HG02642 (cell line): ENCODE data around the gene RNF166.

Source experiments
- ATAC-seq: cut with Tn5 transposase; IDR thresholded peaks from one replicate; pipeline ENCODE4 v1.9.1; 2021; ENCODE audit warnings: mild to moderate bottlenecking; ENCODE audit not compliant: unreplicated experiment, poor library complexity

RNF166 gene, protein sequence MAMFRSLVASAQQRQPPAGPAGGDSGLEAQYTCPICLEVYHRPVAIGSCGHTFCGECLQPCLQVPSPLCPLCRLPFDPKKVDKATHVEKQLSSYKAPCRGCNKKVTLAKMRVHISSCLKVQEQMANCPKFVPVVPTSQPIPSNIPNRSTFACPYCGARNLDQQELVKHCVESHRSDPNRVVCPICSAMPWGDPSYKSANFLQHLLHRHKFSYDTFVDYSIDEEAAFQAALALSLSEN

DNA sequence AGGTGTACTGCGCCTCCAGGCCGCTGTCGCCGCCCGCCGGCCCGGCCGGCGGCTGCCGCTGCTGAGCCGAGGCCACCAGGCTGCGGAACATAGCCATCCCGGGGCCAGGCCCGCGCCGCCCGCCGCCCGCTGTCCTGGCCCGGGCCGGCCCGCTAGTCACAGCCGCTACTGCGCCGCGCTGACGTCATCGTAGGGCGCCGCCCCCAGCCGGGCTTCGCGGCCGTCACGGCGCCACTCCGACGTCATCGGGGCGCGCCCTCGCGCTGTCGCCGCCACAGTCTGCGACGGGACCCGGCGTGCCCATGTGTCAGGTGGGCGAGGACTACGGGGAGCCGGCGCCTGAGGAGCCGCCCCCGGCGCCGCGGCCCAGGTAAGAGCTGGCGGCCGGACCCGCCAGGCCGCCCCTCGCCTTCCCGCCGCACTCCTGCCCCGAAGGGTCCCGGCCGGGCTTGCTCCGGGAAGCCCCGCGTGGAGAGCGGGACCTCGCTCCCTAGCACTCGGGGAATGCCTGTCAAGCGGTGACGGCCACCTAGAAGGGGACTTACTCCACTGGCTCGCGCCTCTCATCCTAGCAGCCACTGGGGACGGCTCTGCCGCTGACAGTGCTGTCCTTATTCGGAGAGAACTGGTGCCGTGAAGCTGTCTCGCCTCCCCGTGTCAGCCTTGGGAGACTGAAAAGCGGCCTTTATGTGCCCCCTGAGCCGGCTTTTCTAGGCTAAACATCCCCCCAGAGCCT, at the start of gene RNF166, which contains the start of gene CTU2:
Gene RNF166, minus strand, starts transcription at position 180 of the 736 bp plus-strand sequence. Its CDS starts 83 bp downstream, at position 97.
Gene CTU2, plus strand, starts transcription at position 275 of the 736 bp plus-strand sequence. Its CDS starts 28 bp downstream, at position 303.
- ATAC-seq: peak; percentile 70

DNA sequence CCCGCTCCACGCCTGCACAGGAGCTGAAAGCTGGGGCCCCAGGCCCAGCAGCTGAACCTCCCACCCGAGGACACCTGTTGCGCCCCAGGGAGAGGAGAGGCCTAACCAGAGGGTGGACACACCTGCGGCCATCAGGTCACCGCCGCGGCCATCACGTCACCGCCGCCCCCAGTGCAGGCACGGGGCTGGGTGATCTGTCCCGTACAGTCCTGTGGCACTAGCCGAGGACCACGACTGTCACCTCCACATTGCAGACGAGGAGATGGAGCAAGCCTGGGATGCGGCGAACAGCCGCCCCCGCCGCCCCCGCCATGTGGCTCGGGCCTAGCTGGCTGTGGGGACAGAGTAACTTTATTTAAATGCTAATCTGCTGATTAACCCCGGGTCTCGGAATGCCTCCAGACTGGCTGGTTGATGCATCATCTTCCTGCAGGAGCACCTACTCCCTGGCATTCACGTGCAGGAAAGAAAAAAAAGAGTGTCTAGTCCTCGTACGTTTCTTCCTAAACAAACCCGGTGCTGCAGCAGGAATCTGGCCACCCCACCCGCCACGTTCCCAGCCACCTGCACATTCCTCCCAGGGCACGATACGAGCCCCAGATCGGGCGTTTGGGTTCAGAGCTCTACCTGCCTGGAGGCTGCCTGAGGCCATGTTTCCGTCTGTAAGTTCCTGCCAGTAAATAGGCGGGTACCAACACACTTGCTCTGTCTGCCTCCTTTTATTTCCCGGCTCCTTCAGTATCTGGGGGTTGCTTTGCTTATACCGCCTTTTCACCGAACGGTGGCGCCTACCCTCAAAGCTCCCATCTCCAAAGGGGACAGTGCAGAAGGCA, 48.9 kb upstream of the RNF166 start:
- no peak for ATAC-seq

DNA sequence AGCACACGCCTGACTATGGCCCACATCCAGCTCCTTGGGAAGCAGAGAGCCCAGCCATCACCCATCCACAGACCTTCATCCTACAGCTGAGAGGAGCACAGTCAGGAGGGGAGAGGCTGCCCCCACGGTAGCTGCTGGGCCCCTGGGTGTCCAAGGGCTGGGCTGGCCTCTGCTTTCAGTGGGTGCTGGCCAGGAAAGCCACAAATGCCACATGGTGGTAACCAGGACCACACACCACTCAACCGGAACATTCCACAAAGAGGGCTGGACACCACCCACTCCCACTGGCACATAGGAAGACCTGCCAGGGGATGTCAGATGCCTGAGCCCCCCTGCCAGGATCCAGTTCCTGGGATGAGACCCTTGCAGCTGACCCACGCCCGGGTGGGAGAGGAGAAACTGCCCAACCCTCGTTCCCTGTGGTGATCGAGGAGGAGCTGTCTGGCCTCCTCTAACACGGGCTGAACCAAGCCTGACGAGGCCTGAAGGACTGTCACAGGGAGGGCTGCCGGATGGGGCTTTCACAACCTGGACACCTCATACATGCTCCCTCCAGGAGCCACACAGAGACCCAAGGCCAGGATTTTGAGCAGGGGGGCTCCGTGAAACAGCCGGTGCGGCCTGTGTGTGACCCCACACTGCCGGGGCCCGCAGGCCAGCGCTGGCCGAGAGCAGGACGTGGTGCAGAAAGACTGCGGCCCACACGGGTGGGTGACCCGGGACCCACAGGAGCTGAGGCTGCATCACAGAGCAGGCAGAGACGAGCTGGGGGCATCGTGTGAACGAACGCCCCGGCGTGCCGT, 48.1 kb upstream of the RNF166 start:
- no peak for ATAC-seq

DNA sequence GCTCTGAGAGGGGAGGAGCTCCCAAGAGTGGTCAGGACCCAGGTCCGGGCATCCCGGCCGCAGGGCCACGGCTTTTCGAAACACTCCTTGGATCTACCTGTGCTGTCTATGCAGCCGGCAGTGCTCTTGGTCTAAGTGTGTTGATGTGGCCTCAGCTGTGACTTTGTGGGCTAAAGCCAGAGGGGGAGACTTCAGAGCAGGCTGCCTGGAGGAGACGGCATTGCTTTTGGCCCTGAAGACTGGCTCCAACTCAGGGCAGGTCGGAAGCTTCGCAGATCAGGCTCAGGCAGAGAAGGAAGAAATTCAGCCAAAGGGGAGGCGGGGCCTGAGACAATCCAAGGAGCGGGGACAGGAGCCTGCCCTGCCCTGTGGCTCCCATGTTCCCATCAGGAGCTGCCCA, 47.4 kb upstream of the RNF166 start:
- ATAC-seq: no peak

DNA sequence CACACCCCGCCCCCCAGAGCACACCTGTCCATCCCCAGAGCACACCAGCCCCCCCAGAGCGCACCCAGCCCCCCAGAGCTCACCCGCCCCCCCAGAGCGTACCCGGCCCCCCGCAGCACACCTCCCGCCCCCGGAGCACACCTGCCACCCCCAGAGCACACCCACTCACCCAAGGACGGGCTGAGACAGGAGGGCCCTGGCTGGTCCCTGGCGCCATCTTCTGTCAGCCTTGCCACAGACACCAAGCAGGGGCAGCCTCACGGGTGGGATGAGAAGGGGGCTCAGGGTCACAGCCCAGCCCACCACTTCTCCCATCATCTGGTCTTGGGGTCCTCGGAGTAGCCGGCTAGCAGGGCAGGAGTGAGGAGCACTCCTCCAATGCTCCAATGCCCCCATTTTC, 47.0 kb upstream of the RNF166 start:
- ATAC-seq: no peak

DNA sequence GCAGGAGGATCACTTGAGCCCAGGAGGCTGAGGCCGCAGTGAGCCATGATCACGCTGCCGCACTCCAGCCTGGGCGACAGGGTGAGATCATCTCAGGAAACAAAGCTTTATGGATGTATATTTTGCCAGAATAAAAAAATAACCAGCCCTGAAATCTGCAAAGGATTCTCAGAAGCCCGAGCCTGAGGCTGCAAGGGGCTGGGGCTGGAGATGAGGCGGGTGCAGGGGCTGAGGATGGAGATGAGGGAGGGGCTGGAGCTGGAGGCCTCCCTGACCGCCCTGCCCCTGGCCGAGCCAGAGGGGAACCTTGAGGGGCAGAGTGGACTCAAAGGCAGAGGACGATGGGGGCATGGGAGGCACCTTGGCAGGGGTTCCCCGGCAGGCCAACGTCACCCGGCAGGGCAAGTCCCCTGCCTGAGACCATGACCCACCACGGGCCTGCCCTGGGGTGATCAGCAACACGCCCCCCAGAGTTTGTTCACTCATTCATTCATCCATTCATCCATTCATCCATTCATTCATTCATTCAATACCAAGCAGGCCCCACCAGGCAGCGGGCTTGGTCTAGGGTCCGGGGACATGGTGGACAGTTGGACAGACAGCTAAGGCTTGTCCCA, 46.3 kb upstream of the RNF166 start:
- no peak for ATAC-seq

DNA sequence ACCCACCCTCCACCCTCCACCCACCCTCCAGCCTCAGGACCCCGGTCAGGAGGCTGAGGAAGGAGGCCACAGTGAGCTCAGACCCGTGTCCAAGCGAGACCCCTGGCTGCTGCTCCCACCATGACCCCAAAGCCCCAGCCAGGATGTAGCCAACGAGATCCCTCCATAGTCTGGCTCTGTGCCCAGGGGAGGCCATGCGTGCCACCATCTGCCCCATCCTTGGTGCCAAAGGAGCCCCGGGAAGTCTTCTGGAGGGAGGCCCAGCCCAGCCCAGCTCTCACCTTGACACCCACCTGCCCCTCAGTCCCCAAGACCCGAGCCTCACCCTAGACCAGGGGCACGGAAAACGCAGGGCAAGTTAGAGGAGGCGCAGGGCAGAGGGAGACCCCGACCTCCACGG, 44.6 kb upstream of the RNF166 start:
- ATAC-seq: no peak

DNA sequence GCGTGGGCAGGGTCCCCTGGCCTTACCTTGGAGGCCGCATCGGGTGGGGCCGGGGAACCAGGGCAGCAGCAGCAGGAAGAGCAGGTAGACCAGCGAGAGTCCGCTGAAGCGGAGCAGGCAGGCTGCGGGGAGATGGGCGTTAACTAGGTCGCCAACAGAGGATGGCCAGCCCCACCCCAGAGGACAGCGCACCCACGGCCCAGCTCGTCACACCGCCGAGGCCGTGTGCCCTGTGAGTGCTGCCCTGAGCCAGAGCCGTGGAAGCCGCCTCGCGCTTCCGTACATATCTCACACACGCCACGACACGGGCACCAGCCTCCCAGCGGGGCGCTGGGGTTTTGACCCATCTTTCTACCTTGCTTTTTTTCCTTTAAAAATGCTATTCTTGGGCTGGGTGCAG, 43.1 kb upstream of the RNF166 start:
- no peak for ATAC-seq

DNA sequence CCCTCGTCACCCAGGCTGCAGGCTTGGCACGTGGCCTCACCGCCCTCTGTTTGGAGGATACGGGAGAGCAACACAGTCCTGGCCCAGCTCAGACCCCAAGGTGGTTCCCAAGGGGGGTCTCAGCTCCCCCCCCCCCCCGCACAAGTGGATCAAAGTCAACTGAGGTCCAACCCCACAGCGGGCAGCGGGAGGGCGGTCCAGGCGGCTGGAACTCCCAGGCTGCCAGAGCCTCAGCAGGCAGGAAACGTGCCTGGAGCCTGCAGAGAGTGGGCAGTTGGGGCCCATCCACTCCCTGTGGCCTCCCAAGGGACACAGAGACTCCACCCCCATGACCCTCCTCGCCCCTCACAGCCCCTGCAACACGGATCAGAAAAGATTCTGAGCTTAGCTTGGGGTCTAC, 42.2 kb upstream of the RNF166 start:
- no peak for ATAC-seq

DNA sequence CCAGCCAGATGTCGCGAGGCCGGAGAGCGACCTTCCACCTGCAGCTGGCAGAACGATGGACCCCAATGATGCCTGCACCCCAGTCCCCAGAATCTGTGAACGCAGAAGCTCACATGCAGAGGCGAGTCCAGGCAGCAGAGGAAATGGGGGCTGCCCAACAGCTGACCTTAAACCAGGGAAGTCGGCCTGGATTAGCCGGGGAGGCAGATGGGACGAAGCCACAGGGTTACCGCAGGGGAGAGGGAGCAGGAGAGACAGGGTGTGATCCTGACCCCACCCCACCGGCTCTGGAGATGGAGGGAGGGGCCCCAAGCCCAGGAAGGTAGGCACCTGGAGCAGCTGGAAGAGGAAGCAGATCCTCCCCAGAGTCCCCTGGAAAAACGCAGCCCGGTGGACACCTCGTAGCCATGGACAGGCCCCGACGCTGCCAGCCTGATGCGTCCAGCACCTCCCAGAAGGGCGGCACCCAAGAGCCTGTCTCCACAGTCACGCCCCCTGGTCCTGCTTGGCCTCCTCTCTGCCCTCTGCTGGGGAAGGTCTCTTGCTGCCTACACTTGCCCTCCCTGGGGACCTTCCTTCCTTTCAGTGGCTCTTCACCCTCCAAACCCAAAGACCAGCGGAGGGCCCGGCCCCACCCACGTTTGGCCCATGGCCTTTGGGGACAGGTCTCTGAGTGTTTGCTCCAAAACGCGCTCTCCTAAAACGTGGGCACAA, 41.5 kb upstream of the RNF166 start:
- ATAC-seq: no peak

DNA sequence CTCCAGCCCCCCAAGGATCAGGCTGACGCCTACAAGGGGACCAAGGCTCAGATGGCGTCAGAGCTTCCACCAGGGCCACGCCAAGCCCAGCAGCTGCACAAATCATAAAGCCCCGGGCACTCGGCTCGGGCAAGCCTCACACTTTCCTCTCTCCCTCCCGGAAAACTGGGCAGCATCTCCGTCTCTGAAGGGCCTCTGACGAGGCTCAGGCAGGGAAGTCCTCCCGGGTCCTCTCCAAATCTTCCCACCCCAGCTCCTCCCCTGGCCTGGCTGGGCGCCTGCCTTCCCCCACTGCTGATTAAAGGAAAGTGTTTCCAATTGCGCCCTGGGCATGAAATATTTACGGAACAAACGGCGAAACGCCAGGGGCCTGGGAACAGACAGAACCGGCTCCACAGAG, 40.3 kb upstream of the RNF166 start:
- ATAC-seq: no peak

DNA sequence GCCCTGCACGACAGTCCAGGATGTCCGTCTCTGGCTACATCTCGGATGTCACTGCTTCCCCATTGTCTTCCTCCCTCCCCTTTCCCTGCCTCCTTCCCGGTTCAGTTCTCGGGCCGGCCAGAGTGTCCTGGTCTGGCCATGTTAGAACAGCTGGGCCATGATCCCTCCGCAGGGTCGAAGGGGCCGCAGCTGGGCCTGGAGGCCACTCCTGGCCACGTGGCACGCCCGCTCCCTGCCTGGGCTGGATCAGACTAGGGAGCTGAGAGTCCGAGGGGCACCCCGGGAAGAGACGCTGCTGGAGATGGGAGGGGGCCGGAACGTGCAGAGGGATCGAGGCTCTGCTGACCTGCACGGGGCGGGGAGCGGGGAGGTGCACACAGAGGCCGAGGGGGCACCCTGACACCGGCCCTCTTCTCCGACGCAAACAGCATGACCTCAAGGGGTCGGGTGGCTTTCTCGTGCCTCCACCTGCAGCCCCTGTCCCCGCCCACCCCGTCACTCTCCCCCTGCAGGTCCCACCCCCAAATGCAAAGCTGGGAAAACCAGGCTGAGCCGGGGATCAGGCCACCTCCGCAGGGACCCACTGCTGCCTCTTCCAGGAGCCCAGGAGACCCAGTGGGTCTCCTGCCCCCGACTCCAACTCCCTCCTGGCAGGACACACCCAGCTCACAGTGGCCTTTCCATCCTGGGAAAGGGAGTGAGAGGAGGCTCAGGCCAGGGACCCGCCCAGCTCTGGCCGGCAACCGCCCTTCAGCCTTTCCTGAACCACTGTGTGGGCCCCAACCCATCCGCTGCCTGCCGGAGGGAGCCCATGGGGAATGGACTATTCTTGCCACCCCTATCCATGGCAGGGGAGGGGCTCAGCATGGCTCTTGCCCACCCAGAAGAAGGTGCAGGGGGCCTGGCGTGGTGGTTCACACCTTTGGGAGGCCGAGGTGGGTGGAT, 38.6 kb upstream of the RNF166 start:
- ATAC-seq: no peak

DNA sequence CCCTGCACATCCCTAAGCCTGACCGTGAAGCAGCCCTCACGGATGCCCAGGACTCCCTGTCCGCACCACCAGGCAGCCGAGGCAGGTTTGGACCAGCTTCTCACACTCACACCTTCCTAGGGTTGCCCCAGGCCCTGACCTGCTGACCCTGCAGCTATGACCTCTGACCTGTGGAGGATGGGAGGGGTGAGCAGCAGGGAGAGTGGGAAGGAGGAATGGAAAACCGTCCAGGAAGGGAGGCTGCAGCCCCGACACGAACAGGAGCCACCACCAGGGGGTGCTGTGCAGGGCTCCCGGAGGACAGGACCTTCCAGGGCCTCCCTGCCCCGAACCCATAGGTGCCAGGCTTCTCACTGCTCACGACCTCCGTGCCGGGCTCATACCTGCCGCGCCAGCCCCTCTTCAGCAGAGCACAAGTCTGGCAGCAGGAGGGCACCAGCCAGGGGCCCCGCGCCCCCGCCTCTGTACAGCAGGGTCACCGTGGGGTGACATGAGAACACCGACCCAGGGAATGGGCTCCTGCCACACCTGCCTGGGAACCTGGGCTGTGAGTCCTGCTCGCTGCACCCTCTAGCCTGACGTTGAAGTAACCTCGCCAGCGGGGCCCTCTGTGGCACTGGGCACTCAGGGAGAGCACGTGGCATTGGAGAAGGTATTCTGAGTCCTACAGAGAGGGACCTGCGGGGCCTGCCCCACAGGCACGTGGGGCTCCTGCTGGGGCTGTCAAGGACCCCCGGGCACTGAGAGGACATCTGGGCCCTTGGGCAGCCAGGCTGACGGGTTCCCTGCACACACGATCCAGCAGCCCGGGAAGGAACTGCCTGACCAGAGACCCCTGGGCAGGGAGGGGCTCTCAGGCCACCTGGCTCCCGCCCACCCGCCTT, 37.7 kb upstream of the RNF166 start:
- ATAC-seq: no peak

DNA sequence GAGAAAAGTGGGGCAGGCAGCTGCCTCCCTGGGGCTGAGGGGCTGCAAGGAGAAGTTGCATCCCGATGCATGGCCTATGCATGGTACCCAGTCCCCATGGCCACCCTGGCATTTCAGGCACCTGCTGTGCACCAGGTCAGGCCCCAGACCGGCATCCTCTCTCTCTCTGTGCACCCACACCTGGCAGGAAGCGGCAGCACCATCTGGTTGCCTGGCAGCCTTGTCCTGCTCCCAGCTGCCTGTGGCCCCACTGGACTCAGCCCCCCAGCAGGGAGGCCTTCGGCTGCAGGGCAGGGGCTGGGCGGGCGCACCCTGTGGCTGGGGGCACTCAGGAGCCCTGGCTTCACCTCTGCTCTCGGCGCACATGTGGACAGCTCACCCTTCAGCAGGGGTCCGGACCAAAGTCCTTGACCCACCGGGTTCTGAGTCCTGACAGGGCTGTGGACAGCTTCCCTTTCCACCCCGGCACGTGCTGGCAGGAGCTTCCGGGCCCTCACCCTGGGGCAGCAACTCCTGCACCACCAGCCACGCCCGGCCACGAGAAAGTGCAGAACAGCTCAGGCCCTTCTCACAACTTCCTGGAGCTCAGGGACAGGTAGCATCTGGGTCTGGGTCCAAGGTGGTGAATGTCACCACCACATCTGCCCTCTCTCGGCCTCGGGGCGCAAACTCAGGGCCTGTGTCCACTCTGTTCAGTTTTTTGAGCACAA, 36.8 kb upstream of the RNF166 start:
- ATAC-seq: no peak

DNA sequence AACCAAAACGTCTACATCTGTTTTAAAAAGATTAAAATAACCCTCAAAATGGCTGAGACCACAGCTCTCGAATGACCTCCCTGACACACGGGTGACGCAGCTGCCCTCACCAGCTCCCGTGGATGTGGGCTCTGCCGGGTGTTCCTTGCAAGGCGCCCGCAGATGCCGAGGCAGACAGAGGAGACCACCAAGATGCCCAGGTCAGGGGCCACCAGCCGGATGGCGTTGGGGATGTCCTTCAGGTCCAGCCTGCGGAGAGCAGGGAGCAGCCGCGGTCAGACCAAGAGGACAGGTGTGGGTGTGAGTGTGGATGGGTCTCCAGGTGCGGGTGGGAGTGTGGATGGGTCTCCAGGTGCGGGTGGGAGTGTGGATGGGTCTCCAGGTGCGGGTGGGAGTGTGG, 35.2 kb upstream of the RNF166 start:
- ATAC-seq: no peak

DNA sequence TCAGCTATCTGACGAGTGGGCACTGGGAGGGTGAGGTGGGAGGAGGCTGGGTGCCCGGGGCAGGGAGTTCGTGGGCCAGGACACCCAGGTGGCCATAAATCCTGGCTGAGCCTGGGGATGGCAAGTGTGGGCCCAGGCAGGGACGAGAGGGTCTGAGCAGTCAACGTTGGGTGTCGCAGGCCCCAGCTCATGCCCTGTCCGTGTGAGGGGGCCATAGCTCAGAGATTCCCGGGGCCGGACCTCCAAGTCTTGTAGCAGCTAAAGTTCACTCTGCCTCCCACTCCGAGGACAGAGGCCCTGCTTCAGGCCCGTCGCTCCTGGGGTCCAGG, 34.5 kb upstream of the RNF166 start:
- ATAC-seq: no peak
